H54 (cell line): ENCODE results near the gene LSR.

Experiments
- DNase-seq: peaks from one replicate; pipeline ENCODE4 v3.0.0; 2011; ENCODE audit warnings: low spot score, mixed read lengths; ENCODE audit not compliant: insufficient read length
- FAIRE-seq: peaks from 3 replicates; lab custom pipeline; 2011; peaks lifted over from hg19 to GRCh38; lab: Jason Lieb, UNC
- POLR2A ChIP-seq: IDR thresholded peaks from 2 replicates; pipeline ENCODE4 v1.6.1; 2011; ENCODE audit warnings: low read depth, mild to moderate bottlenecking, low read length

Gene LSR

DNA sequence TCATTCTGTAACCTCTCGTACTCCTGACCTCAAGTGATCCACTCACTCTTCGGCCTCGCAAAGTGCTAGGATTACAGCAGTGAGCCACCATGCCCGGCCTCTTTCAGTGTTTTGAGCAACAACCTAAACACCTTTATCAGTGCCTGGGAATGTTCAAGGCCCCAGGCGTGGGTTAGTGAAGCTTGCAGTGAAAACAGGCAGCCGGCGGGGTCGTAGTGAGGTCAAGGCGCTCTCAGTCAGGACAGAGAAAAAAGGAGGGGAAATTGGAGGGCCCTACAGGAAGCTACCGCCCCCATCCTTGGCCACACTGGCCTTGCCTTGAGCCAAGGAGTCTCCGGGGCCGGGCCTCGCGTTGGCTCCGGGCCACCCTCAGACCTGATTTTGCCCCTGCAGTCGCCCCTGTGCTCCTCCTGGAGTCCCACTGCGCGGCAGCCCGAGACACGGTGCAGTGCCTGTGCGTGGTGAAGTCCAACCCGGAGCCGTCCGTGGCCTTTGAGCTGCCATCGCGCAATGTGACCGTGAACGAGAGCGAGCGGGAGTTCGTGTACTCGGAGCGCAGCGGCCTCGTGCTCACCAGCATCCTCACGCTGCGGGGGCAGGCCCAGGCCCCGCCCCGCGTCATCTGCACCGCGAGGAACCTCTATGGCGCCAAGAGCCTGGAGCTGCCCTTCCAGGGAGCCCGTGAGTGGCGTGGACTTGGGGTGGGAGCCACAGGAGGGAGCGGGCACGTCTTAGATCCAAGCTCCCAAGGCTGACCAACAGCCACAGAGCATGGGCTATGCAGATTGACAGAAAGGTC is 60.9 kb downstream of the LSR start:
- DNase-seq (no peak), FAIRE-seq (no peak)
- no peak for TF ChIP-seq POLR2A

DNA sequence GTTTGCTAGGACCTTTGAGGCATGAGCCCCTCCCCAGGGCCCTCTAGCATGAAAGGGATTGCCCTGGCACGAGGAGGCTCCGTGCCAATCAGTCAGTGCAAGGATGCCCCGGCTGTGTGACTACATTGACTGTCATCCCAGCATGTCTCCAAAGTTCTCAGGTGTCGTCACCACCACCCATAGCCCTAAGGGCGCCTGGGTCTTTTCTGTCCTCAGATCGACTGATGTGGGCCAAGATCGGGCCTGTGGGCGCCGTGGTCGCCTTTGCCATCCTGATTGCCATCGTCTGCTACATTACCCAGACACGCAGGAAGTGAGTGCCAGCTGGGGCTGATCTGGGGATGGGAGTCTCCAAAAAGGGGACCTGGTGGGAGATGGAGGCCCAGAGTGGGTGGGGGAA is 61.5 kb downstream of the LSR start:
- no peak for FAIRE-seq
- TF ChIP-seq POLR2A = no peak
- no peak for DNase-seq

DNA sequence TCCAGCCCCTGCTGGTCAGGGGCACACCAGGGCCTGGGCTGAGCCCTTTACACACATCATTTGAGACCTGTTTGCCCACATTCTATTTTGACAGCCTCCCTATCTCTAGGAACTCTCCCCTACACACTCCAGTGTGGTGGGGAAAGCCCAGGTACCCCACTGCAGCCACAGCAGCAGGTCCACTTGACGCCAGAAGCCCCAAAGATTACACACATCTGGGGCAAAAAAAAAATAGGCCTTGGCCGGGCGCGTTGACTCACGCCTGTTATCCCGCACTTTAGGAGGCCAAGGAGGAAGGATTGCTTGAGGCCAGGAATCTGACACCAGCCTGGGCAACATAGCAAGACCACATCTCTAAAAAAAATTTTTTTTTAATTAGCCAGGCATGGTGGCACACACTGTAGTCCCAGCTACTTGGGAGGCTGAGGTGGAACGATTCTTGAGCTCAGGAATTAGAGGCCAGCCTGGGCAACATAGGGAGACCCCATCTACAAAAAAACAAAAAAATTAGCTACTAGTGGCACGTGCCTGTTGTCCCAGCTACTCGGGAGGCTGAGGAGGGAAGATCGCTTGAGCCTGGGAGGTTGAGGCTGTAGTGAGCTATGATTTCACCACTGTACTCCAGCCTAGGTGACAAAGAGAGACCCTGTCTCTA is 62.1 kb downstream of the LSR start:
- no peak for TF ChIP-seq POLR2A
- DNase-seq = no peak
- FAIRE-seq = no peak

DNA sequence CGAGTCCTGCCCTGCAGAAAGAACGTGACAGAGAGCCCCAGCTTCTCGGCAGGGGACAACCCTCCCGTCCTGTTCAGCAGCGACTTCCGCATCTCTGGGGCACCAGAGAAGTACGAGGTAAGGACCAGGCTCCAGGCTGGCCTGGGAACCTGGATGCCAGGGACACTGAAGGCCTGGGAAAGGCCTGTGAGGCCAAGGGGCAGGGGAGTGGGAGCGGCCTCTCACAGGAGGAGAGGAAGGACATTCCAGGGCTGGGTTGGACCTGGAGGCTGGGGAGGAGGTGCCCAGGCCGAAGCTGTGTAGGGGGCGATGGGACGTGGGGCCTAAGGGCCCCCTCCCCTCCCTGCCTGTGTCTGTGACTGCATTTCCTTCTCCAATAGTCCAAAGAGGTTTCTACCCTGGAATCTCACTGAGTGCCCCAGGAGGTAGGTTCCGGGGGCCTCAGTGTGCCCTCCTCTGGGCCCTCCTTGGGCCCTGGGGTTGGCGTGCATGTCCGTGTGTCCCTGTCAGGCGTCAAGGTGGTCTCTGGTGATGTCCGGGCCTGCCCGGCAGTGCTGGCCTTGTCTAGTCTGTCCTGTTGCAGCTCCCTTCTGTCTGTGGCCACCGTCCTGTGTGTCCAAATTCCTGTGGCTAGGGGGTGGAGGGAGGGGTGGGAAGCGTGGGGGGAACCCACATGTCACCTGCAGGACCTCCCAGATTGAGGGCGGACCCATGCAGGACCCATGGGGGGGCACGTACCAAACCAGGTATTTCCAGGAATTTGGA is 63.3 kb downstream of the LSR start:
- no peak for TF ChIP-seq POLR2A
- DNase-seq (no peak), FAIRE-seq (no peak)

DNA sequence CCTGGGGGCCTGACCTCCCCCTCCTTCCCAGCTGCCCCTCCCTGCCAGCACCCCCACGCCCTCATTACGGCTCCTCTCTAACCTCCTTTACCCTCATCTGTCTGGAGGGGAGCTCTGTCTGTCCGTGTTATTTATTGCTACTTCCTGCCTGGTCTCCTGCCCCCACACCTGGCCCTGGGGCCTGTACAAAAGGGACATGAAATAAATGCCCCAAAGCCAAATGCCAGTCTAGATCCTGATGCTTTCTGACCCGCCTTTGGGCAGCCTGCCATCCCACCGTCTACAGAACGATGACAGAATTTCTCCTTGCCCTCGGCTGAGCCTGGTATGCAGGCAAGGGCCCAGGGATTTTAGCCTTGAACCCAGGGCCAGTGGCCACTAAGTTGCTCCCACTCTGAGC is 64.8 kb downstream of the LSR start:
- DNase-seq = no peak
- TF ChIP-seq POLR2A = no peak
- no peak for FAIRE-seq

DNA sequence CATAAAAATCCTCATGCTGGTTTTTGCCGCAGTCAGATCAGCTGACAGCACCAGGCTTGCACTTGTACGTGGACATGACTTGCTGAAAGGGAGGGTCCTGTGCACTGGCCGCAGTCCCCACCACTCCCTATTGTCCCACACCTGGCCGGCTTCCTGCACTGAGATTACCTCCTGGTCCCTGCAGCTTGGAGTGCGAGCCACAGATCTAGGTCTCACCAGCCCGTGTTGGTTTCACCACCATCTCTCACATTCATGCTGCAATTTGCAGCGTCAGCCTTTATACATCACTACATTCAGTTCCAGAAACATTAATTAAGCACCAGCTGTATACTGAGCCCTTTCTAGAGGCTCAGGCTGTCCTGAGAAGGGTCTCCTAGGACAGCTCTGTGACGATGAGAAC is 65.2 kb downstream of the LSR start:
- TF ChIP-seq POLR2A = no peak
- DNase-seq = no peak
- no peak for FAIRE-seq

DNA sequence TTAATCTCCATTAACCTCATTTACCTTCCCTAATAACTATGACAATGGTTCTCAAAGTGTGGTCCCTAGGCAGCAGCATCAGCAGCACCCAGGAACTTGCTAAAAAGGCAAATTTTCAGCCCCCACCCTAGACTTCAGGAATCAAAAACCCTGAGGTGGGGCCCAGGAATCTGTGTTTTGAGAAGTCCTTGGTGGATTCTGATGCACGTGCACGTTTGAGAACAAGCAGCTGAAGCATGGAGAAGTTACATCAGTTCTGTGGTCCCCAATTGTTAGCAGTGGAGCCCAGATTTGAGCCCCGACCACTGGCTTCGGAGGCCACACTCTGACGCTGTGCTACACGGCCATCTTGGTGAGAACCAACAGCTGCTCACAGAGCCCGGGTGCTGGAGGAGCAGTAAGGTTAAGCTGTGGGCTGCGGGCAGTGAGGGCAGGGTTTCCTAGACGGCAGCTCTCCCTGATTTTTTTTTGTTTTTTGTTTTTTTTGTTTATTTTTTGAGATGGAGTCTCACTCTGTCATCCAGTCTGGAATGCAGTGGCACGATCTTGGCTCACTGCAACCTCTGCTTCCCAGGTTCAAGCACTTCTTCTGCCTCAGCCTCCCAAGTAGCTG is 66.2 kb downstream of the LSR start:
- TF ChIP-seq POLR2A = no peak
- no peak for DNase-seq
- no peak for FAIRE-seq

DNA sequence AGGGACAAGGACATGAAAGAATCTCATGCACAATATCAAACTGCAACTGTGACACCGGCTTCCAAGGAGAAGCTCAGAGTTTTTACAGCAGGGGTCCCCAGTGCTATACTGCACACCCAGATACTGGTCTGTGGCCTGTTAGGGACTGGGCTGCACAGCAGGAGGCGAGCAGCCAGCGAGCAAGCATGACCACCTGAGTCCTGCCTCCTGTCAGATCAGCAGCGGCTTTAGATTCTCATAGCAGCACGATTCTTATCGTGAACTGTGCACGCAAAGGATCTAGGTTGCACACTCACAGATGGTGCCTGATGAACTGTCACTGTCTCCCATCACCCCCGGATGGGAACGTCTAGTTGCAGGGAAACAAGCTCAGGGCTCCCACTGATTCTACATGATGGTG is 67.1 kb downstream of the LSR start:
- no peak for DNase-seq
- no peak for TF ChIP-seq POLR2A
- no peak for FAIRE-seq

DNA sequence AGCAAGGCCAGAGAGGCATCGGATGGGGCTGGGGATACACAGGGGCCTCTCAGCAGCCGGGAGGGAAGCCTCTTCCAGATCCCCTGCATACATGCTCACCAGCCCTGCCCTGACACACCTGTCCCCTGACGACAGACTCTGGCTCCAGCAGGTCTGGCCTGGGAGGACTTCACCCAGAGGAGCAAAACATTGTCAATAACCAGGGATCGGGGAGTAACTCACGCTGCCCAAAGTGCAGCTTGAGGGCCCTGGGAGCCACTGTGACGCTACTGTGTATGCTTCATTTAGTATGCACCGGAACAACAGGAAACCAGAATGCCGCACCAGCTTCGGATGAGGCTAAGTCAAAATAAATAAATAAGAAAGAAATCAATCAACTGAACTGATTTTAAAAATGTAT is 67.8 kb downstream of the LSR start:
- no peak for FAIRE-seq
- no peak for TF ChIP-seq POLR2A
- no peak for DNase-seq
